T-helper 2 cell (primary cell): ENCODE results near the gene ARPC5.
"Not testable (repeated sequence)": the region's sequence is repeated elsewhere in the genome, so short reads cannot be mapped to it uniquely, and the experiment has no call there.

ENCODE experiments used
- DNase-seq, 5 experiments: peaks; one replicate each; pipeline versions ENCODE4 v3.0.0 to v3.0.0-alpha.2; 2012 to 2022
- total RNA-seq, 2 donors: gene quantifications; one replicate each; lab custom pipeline; 2026; lab: John Stamatoyannopoulos, UW

The ARPC5 gene
- total RNA-seq = 44.6 to 125 reads per million in 2 donors

- peak; percentile 89 to 98 (median 93) for DNase-seq
Measured at GRCh38 chr1:183635606-183636333, at the start of gene ARPC5. TSS of gene ARPC5 (minus strand) at chr1:183635783. CDS start at chr1:183635659, 124 bp downstream.

GRCh38 chr1:183685112-183685713 lies 49.6 kb upstream of the ARPC5 start:
- DNase-seq = peak in 2 of 5 experiments; percentile 25 to 65

GRCh38 chr1:183679363-183679762 lies 43.8 kb upstream of the ARPC5 start:
- DNase-seq = not testable (repeated sequence)

- DNase-seq = no peak
Measured at GRCh38 chr1:183678819-183679218, 43.2 kb upstream of the ARPC5 start.

GRCh38 chr1:183676586-183677189 lies 41.1 kb upstream of the ARPC5 start:
- no peak for DNase-seq

GRCh38 chr1:183675883-183676585 lies 40.5 kb upstream of the ARPC5 start:
- DNase-seq = no peak

GRCh38 chr1:183675381-183675780 lies 39.8 kb upstream of the ARPC5 start:
- DNase-seq = no peak

GRCh38 chr1:183674886-183675285 lies 39.3 kb upstream of the ARPC5 start:
- no peak for DNase-seq

- DNase-seq = no peak
Measured at GRCh38 chr1:183674339-183674738, 38.8 kb upstream of the ARPC5 start.

- DNase-seq = no peak
Measured at GRCh38 chr1:183673605-183674323, 38.2 kb upstream of the ARPC5 start.

- no peak for DNase-seq
Measured at GRCh38 chr1:183670169-183670568, 34.6 kb upstream of the ARPC5 start.

GRCh38 chr1:183656355-183656754 lies 20.8 kb upstream of the ARPC5 start:
- no peak for DNase-seq

GRCh38 chr1:183655562-183656075 lies 20.0 kb upstream of the ARPC5 start:
- DNase-seq = peak; percentile 27 to 69 (median 53)

GRCh38 chr1:183654706-183655105 lies 19.1 kb upstream of the ARPC5 start:
- no peak for DNase-seq

GRCh38 chr1:183653876-183654451 lies 18.4 kb upstream of the ARPC5 start:
- DNase-seq = no peak

GRCh38 chr1:183653462-183653794 lies 17.8 kb upstream of the ARPC5 start:
- no peak for DNase-seq

- peak in 1 of 5 experiments; percentile 54 for DNase-seq
Measured at GRCh38 chr1:183652547-183653461, 17.2 kb upstream of the ARPC5 start, which contains the start of gene APOBEC4. TSS of gene APOBEC4 (minus strand) at chr1:183653316. CDS start at chr1:183648781, 4,535 bp downstream.

GRCh38 chr1:183652107-183652506 lies 16.5 kb upstream of the ARPC5 start:
- peak in 1 of 5 experiments; percentile 86 for DNase-seq

GRCh38 chr1:183651612-183652011 lies 16.0 kb upstream of the ARPC5 start:
- no peak for DNase-seq

GRCh38 chr1:183648042-183648441 lies 12.5 kb upstream of the ARPC5 start:
- DNase-seq = no peak

- no peak for DNase-seq
Measured at GRCh38 chr1:183646776-183647175, 11.2 kb upstream of the ARPC5 start.
